Thyroid gland (tissue), 4 donors: ENCODE data around the gene PARD3B.

Experiments
- POLR2A ChIP-seq, 2 donors: fragments of 450-650 bp; IDR thresholded peaks; one replicate each; pipeline ENCODE4 v1.6.1; 2017; ENCODE audit warnings: antibody characterized with exemption in 2 of 2, mild to moderate bottlenecking in 2 of 2, moderate library complexity in 1 of 2
- TF ChIP-seq, protein P1 (sequence below), 6 experiments: fragments of 200-600 bp in 3 of 6; fragments of 450-650 bp in 3 of 6; sonication (generic) in 3 of 6; IDR thresholded peaks; one replicate each; pipeline ENCODE4 v1.5.1; 2016 to 2019; ENCODE audit warnings: antibody characterized with exemption in 6 of 6, mild to moderate bottlenecking in 2 of 6, inconsistent platforms in 1 of 6, moderate library complexity in 1 of 6

DNA sequence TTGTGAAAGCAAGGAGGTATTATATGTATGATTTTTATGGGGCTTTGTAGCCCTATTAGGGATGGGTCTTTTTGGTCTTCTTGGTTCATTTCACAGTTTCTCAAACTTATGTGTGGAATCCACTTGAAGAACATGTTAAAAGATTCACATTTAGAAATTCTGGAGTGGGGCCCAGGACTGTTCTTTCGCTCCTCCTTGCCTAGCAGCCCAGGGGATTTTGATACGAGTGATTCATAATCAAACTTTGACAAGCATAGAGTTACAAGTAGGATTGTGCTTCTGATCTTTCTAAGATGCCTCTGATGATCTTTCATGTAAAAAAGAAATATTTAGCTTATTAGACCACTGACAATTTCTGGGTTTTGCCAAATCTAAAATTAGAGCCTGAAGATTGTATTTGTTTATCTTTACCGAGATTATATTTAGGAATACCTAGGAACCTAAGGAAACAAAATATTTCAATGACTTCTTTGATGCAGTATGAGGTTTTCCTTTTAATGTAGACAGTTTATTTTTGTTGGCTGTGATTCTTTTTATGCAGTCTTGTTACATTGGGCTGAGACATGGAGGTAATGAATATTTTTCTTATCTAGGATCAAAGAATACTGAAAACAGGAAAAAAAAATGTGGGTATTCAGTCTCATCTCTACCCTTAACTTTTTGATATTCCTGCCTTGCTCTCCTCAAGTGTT is 324.0 kb downstream of the PARD3B start:
- TF ChIP-seq POLR2A (IDR thresholded peaks at IDR 0.05), result no peak
- TF ChIP-seq, protein P1, sequence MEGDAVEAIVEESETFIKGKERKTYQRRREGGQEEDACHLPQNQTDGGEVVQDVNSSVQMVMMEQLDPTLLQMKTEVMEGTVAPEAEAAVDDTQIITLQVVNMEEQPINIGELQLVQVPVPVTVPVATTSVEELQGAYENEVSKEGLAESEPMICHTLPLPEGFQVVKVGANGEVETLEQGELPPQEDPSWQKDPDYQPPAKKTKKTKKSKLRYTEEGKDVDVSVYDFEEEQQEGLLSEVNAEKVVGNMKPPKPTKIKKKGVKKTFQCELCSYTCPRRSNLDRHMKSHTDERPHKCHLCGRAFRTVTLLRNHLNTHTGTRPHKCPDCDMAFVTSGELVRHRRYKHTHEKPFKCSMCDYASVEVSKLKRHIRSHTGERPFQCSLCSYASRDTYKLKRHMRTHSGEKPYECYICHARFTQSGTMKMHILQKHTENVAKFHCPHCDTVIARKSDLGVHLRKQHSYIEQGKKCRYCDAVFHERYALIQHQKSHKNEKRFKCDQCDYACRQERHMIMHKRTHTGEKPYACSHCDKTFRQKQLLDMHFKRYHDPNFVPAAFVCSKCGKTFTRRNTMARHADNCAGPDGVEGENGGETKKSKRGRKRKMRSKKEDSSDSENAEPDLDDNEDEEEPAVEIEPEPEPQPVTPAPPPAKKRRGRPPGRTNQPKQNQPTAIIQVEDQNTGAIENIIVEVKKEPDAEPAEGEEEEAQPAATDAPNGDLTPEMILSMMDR (IDR thresholded peaks at IDR 0.05), result no peak
